GM11168 (cell line): ENCODE data around the gene NABP1.

Experiments used
- in situ Hi-C: fragments of 300-500 bp; cut with MboI; formaldehyde crosslinking; loops from one replicate; pipeline ENCODE4 v1.12.0; 2022; ENCODE audit warnings: low sequenced_read_pairs; ENCODE audit not compliant: unreplicated experiment

The NABP1 gene

DNA sequence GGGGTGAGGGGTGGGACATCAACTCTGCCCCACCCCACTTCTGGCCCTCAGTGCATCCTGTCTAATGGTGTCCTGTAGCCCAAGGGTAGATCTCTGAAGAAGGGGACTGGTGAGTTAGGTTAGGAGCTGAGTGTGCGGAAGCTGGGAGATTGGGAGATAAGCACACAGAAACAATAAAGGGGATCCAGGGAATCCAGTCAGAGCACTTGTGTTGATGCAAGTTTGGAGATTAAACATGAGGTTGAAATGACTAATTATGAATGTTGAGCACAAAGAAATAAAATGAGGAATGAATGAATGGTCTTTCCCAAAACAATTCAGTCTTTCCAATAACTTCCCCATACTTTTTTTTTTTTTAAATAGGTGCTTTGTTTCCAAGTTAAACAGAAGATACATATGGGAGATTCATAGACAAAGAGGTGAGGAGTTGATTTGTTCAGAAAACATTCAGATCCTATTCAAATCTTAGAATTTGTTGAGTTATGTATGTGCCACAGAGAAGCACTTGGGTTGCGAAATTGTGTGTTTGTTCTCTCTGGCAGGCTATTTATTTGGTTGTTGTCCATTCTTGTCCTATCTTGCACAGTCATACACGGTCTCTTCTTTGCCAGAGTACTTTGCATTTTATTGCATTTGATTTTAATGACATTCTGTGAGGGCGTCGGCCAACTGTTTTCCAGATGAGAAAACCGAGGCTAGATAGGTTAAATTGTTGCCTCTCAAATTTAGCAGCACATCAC, 31.6 kb upstream of the NABP1 start:
- in situ Hi-C loops, result no loop called here

DNA sequence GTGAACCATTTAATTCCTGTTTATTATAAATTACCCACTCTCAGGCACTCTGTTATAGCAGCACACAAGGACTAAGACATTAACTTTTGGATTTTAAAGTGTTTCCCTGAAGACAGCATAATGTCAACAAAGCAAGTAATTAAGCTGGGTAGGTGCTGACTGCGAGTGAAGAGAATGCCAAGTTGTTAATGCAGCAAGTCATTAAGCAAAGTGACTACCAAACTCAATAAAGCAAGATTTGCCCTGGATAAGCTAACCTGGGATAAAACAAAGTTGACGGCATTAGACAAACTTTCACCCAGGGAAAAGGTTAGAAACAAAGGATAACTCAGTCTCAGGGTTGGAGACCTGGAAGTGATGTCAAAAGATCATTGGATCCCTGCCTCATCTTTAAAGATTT, 28.4 kb upstream of the NABP1 start:
- in situ Hi-C loops, result no loop called here

DNA sequence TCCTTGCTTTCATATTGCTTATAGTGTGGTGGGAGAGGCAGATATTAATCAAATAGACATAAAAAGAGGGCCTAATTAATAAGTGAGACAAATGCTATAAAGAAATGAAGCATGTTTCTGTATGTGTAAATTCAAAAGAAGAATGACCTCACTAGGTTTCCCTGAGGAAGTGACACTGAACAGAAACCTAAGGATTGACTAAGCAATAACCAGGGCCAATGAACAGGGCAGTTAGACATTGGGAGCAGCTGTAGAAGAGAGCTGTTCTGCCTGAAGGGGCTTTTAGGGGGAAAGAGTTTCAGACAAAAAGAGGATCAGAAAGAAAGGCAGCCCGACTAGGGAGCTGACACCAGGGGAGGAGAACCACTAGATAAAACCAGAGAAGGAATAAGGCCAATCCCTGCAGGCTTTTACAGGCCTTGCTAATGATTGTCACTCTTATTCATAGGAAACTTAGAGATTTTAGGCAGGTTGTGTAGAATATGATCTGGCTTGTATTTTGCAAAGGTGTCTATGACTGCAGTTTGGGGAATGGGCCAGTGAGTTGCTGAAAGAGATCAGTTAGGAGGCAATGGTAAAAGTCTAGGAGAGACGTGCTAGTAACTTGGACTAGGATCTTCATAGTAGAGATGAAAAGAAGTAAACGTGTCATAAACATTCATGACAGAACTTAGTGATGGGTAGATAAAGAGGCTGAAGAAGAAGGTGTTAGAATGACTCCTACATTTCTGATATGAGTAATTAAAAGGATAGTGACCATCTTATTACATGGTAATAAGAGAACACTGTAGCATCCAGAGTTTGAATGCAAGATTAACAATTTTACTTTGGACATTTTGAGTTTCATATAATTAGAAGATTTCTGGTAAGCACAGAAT, 26.8 kb upstream of the NABP1 start:
- in situ Hi-C loops, result no loop called here

DNA sequence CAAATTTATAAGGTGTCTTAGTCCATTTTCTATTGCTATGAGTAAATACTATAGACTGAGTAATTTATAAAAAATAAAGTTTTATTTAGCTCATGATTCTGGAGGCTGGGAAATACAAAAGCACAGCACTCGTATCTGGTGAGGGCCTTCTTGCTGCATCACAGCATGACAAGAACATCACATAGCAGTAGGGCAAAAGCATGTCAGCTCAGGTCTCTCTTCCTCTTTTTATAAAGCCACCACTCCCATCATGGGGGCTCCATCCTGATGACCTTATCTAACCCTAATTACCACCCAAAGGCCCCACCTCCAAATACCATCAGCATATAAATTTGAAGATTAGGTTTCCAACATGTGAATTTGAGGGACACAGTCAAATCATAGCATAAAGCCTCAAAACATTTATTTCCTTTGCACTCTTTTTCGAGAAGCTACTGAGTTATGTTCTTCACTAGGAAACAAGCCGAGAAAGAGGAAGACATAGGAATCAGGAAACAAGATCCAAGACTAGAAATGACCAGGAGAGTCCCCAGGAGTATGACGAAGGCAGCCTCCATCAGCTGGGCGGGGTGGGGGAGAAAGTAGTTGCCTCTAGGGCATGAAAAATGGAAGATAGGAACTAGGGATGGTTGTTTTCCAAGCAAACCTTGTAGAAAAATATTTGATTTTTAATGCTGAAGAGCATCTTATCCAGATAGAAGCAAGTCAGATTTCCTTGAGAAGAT, 24.1 kb upstream of the NABP1 start:
- in situ Hi-C loops, result no loop called here

DNA sequence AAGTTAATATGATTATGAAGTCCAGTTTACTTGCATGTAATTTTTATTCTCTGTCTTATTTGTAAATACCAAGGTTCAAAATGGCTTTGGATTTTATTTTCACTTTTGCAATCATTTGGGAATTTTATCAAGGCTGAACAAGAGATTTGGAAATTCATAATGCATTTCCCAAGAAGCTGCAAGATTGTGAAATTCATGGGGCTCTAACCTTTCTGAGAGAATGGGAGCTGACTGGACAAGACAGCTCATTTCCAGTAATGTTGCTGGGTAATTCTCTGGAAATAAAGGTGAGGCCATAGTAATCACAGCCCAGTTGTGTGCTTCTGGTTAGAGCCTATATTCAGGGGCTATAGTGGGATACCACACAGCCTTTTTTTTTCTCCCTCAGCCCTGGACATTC, 21.5 kb upstream of the NABP1 start:
- in situ Hi-C loops, result no loop called here

DNA sequence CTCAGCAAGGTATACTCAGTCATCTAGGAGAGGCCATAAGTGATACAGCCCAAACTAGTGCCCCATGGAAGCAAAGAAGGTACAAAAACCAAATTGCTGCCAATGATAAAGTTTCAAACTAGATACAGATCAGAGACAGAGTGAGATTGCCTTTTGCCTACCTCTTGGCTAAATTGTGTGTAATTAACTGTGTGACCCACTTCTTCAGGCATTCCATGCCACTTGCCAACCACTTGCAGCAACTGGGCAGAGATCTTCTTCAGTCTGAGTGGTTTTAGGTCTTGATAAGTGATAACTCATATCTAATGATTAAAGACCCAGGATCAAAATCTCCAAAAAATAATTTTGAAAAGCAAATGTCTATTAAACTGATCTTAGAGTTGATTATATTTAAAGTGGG, 21.1 kb upstream of the NABP1 start:
- in situ Hi-C loops, result no loop called here

DNA sequence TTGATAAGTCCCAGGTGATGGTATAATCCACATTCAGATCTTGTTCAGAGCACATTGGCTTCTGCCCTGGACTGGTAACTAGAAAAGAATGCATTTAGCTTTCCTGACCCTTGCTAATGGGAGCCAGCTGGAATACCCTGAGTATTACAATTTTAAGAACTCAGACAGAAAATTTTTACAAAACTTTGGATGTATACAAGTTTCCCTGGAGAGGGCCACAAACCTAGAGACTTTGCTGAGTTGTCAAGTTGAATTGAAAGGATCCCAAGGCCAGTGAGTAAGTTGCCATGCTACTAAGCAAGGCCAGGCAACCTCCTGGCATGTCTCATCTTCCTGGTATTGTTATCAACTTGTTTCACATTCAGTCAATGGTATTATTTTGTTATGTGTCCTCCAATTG, 20.0 kb upstream of the NABP1 start:
- in situ Hi-C loops, result no loop called here

DNA sequence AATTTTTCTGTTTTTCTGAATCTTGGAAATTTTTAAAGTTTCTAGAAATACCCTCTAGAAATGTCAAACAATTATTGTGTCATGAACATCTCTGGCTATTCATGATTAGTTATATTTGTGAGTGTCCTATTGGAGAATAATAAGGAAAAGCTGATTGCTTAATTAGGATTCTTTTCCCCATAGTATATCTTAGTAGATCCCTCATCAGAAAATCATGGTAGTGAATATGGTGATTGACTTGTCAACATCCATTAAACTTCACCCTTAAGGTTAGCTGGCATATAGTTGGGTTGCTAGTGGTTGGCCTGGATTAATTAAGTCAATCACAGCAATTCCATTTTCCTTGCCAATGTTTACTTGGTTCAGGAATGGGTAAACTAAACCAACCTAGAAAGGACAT, 18.7 kb upstream of the NABP1 start:
- in situ Hi-C loops, result no loop called here

DNA sequence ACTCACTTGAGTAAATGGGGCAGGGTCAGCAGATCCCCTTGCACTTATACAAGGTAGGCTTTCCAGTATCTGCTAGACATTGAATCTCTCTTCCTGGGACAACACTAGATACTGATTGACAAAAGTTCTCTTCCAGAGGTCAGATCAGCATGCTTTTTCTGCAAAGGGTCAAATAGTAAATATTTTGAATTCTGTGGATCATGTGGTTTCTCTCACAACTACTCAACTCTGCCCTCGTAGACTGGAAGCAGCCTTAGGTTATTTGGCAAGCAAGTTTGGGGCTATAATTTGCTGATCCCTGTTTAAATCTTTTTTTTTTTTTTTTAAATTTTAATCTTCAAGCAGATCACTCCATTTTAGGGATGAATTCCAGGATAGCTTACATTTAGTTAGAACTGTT, 17.4 kb upstream of the NABP1 start:
- in situ Hi-C loops, result no loop called here

DNA sequence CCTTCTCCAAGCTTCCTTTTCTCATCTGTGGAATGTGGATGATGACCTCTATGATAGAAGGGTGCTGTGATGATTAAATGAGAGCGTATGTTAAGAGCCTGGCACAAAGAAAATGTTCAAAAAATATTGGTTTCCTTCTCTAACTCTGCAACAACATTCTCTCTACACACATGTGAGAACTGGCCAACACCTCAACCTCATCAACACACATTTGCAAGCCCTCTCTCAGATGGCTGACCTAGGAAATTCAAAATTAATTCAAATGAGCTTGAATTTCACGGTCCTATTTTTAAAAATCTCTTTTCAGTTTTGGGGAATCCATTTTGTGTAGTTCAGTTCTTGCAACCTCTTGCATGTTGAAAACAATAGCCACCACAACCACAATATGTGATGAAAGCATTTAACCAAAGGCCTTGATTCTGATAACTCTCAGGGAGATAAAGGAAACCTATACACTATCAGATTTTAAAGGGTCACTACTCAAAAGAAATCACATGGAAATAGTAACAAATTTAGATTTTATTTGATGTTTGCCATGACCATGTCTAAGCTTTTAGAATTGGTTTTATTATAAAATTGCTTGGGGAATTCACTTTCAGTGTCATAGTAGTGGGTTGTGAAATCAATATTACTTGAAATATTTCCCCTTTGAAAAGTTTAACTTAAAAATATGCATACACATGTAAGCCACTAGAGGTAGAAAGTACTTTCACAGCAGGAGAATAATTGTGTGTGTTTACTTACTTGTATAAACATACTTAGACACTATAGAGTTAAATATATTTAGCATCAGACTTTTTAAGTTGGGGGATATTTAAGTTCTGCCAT, 16.6 kb upstream of the NABP1 start:
- in situ Hi-C loops, result no loop called here

DNA sequence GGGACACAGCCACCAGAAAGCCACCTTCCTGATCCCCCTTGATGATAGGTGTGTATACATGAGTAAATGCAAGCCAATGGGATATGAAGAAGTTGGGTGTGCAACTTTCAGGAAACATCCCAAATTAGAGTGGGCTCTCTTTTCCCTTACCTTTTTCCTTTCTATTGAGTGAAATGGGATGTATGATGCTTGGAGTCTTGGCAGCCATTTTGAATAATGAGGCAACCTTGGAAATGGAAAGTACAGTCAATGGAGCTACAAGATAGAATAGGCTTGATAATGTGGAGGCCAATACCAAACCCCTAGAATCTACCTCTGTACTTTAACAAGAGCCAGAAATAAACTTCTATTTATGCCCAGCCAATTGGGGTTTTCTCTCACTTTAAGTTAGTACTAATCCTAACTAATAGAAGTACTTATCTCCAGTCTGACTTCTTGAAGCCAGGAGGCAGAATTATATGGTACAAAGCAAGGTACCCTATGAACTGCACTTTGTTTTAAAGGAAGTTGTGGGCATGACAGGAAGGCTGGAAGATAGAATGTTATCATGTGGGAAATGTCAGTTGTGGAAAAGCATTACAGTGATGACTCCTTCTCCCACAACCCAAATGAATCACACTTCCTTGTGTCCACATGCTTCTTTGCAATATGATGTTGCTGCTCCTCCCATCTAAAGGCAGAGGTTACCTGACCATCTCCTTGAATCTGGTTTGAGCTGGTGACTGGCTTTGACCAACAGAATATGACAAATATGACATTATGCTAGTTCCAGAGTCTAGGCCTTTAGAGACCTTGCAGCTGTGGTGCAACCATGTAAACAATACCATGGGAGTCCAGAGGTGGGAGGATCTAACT, 12.9 kb upstream of the NABP1 start:
- in situ Hi-C loops, result no loop called here

DNA sequence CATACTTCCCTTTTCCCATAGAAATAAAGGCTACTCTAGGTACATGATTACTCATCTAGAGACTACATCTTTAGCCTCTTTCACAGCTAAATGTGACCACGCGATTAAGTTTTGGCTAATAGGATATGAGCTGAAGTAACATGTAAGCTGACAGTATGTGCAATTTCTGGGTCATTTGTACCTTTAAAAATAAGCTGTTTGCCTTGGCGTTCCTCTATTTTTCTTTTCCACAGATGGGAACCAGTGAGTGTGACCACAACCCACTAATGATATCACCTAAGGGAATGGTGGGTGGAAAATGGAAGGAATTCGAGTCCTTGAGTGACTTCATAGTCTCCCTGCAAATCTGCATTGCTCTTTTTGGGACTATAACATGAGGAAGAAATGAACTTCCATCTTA, 11.7 kb upstream of the NABP1 start:
- in situ Hi-C loops, result no loop called here

DNA sequence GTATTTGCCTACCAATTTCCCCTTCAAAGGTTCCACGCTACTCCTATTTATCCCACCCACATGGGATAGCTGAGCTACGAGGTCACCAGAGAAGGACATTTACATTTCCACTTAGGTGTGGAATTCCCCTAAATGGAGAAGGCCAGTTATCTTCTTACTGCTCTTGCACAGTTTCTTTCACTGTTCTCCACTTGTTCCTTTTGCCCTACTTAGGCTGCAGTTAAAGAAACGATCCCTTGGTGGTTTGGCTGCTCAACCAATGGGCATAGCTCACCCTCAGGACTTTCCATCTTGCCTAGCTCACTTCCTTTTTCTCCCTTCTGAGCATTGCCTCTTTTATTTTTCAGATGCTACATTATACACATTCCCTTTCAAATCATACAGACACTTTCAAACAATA, 11.2 kb upstream of the NABP1 start:
- in situ Hi-C loops, result no loop called here

DNA sequence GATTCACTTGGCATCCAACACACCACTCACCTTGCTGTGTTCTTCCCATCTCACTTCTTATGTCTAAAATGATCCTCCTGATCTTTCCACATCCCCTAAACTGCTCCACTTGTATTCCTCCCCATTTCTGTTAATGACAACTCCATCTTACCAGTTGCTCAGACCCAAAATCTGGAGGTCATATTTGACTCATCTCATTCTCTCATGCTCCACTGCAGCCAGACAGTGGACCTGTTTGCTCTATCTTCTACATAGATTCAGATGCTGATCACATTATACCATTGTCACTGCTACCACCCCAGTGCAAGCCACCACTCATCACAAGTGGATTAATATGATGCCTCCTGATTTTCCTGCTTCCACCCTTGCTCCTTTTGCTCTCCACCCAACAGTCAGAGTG, 7.9 kb upstream of the NABP1 start:
- in situ Hi-C loops, result no loop called here

DNA sequence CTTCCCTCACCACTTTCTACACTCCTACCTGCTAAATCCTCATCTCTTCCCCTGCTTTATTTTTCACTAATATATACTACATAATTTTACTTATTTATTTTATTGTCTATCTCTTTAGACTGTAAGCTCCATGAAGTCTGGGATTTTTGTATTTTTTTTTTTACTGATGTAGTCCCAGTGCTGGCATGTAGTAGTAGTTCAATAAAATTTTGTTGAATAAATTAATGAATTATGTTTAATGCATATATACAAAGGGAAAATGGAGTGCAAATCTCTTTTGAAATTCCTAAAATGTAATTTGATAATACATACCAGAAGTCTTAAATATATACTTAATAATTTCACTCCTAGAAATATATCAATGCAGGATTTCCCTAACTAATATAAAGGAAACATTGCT, 7.1 kb upstream of the NABP1 start:
- in situ Hi-C loops, result no loop called here

DNA sequence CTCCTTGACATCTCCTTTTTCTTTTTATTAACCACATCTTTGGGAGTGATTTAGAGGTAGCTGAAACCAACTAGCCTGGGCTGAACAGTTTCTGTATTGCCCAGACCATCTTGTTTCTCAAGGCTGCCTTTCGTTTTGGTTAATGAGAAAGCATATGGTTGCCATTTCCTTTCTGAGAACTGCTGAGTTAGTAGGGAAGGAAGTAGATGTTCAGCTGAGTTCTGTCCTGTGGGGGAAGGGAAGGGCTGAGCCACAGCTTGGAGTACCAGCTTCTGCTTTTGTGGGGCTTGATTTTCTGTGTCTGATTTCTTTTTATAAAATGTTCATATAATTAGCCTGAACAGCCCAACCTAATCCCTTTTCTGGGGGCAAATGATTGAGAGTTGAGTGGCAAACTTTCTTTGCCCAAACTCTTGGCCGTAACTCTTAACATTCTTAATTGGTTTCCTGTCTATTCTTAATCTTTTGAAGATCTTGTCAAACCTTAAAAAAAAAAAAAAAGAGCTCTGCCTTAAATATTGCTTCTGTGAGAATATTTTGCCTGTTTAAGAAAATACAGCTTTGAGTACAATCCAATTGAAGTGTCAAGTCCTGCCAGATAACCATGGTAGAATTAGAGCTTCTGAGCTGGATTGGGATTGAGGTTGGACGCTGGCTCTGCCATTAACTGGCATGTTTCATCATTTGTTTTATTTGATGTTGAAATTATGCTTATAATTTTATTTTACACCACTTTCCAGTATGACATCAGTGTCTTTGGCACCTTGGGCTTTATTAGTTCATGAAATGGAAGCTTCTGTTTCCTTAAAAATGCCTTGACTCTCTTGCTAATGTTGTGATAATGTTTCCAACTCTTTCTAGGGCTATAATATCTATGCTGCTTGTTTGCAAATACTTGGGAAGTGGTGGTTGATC, 1.9 kb upstream of the NABP1 start:
- in situ Hi-C loops, result loop anchor here (25.0 kb wide), 1 partner anchor 514 kb away; the partner anchor contains the start of gene STAT4

DNA sequence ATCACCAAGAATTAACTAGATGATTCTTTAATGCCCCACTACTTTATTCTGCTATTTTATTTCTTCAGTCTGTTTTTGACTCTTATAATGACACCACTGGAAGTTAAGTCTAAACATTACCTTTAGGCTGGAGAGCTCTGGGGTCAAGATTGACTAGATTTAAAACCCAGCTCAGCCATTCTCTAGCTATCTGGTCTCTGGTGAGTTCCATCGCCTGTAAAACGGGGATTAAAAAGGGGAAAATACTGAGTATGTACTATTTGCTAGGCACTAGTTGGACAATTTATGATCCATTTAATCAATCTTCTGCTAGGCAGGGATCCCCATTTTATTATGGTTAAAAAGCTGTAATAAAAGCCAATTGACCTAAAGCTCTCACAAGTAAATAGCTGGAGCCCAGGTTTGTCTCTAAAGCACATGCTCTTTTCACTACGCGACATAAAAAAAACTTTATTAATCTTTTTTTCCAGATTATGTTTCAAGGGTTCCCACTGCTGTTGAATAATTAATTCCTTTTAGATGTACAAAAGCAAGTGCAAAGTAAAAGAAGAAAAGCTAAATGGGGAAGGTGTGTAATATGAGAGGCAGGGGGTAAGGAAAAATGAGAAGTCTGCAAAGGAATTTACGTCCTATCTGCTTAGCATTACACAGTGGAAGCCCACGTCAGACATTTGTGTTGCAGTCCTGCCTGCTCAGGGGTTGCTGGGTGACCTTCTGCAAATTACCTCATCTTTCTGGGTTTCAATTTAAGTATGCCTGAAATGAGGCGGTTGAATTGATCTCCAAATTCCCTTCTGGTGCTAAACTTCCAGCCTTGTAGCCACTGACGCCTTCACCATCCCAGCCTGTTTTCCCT, 918 bp upstream of the NABP1 start:
- in situ Hi-C loops, result loop anchor here (25.0 kb wide), 1 partner anchor 515 kb away; the partner anchor contains the start of gene STAT4
